KG1 (cell line): ENCODE measurements around the gene INPP4B.
A peak's percentile ranks its signal among the peaks of the same experiment; 100 is the strongest.

Experiments
- DNase-seq: peaks from one replicate; lab custom pipeline; 2025; lab: John Stamatoyannopoulos, UW

The INPP4B gene

GRCh38 chr4:142292231-142292630, 553.9 kb downstream of the INPP4B start:
- no peak for DNase-seq

DNA sequence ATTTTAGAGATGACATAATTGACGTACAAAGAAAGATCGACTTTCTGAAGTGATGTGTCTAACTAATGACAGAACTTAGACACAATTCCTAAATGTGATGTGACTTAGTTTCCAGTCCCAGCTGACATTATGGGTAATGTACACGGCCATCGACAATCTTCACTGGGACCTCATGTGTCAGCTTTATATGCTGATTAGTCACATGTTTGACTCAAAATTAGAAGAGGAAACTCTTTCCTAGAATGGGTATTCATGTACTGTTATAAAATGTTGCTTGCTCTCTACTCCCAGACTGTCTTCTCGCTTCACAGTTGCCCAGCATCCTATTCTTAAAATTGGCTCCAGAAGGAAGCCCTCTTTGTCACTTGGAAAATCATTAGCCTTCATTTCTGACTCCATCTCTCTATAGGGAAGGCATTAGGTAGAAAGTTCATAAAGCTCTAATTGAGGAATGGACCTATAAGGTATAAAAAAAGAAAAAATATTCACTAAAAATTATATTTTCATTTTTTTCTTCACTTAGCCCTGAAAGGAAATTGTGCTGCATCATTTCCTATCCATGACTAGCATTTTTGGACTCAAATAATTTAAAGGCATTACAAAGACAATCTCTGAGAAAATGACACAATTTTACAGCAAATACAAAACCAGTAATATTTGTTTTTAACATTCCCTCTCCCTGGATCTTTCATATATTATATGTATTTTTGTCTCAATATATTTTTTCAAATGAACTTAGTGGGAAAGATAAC, 554.6 kb downstream of the INPP4B start:
- DNase-seq, result no peak

- no peak for DNase-seq
Measured at GRCh38 chr4:142287371-142287770, 558.7 kb downstream of the INPP4B start.

DNA sequence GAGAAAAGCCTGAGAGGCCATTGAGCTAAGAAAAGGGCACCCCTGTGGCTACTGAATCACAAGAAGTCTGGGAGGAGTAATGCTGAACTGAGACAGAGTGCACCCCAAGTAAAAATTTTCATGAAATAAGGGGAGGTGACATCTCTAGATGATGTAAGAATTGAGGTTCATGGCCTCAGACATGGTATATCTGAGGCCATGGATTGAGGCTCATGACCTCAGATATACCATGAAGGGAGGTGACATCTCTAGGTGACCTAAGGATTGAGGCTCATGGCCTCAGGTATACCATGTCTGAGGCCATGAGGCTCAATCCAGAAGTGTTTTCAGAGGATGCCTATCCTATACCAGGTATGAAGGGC, 560.9 kb downstream of the INPP4B start:
- no peak for DNase-seq

- DNase-seq, result no peak
Measured at GRCh38 chr4:142284402-142285221, 561.5 kb downstream of the INPP4B start.

DNA sequence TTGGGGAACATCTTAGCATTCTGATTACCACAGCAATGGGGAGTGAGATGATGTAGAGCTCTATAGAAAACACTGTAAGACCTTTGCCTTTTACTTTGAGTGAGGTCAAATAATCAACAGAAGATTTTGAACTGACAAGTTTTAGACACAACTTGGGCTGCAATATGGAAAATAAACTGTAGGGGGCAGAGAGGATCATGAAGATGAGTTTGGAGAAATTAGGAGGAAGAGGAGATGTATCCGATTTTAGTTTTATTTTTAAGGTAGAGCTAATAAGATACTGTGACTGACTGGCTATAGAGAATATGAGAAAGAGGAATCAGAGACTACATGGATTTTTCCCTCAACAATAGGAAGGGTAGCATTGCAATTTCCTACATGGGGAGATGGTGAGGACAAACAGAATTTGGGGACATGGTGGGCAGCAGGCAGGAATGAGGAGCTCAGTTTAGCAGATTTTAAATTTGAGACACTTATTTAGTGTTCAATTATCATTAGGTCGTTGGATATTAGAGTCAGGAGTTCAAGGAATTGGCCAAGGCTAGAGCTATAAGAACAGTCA, 563.1 kb downstream of the INPP4B start:
- peak; percentile 12 for DNase-seq

DNA sequence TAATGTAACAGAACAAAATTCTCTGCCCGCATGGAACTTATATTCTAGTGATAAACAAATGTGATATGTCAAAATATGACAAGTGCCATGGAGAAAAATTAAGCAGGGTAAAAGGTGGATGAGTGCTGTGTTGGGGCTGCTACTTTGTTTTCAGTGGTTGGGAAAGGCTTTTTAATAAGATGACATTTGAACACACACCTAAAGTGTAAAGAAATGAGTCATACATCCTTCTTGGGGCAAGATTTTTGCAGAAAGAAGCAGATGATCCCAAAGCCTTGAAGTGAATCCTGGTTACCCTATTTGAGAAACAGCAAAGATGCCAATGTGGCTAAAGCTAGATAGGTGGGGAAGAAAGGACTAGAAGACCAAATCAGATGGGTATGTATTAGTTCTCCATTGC, 564.1 kb downstream of the INPP4B start:
- no peak for DNase-seq

GRCh38 chr4:142278663-142279062, 567.4 kb downstream of the INPP4B start:
- no peak for DNase-seq

DNA sequence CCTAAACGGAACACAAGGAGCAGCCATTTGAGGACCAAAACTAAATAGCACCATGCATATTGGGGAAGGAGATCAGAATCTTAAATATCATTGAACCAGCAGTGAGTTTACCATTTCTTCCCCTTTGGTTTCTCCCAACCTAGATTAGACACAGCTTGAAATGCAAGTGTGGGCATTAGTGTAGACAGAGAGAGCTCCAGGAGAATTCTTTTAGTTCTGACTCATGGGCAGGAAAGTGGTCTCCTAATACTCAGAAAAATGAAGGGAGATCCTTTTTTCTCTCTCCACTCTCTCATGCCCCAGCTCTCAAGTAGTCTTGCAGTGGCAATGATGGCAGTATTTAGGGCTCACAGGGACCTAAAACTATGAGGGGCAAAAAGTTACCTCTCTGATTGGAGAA, 567.9 kb downstream of the INPP4B start:
- DNase-seq, result no peak

GRCh38 chr4:142274137-142274536, 572.0 kb downstream of the INPP4B start:
- DNase-seq, result no peak

GRCh38 chr4:142272452-142272851, 573.6 kb downstream of the INPP4B start:
- DNase-seq, result no peak

- DNase-seq, result no peak
Measured at GRCh38 chr4:142271832-142272231, 574.3 kb downstream of the INPP4B start.

DNA sequence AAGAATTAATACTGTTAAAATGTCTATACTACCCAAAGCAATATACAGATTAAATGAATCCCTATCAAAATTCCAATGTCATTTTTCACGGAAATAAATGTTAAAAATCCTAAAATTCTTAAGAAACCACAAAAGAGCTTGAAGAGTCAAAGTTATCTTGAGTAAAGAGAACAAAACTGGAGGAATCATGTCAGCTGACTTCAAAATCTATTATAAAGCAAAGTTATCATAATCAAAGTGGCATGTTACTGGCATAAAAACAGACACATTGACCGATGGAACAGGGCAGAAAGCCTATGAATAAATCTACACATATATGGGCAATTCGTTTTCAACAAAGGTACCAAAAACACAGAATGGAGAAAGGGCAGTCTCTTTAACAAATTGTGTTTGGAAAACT, 579.0 kb downstream of the INPP4B start:
- DNase-seq, result no peak

GRCh38 chr4:142265946-142266345, 580.2 kb downstream of the INPP4B start:
- no peak for DNase-seq

GRCh38 chr4:142265536-142265935, 580.6 kb downstream of the INPP4B start:
- DNase-seq, result no peak

DNA sequence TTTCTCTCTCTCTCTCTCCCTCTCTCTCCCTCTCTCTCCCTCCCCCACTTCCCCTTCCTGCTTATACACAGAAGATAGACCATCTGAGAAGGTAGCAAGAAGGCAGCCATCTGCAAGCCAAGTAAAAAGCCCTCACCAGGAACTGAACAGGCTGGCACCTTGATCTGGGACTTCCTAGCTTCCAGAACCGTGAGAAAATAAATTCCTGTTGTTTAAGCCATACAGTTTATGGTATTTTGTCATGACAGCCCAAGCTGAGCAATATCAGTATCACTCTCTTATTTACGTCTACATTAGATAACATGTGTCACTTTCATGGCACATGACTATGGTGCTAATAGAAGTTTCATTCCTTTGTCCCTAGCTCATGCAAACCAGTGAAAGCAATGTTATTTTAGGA, 581.1 kb downstream of the INPP4B start:
- DNase-seq, result no peak

- no peak for DNase-seq
Measured at GRCh38 chr4:142262956-142263355, 583.1 kb downstream of the INPP4B start.

- DNase-seq, result no peak
Measured at GRCh38 chr4:142248946-142249345, 597.2 kb downstream of the INPP4B start.

- DNase-seq, result no peak
Measured at GRCh38 chr4:142243255-142243654, 602.8 kb downstream of the INPP4B start.

DNA sequence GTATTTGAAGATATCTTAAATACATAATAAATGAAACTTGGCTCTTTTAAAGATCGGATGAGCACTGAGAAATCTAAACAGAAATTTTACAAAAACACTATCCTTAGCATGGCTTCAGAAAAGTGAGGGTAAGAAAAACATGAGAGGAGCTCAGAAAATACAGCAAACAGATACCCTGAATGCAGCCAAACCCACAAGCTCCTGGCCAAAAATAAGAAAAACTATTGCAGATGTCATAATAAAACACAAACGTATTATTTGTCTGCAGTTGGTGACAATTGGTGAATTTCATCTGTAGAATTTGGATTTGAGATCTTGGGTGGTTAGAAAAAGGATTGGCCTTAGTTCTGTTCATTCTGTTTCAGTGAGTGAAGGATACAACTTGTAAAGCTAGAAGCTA, 603.9 kb downstream of the INPP4B start:
- no peak for DNase-seq

- DNase-seq, result no peak
Measured at GRCh38 chr4:142238589-142238988, 607.5 kb downstream of the INPP4B start.

GRCh38 chr4:142236268-142236667, 609.8 kb downstream of the INPP4B start:
- DNase-seq, result no peak

DNA sequence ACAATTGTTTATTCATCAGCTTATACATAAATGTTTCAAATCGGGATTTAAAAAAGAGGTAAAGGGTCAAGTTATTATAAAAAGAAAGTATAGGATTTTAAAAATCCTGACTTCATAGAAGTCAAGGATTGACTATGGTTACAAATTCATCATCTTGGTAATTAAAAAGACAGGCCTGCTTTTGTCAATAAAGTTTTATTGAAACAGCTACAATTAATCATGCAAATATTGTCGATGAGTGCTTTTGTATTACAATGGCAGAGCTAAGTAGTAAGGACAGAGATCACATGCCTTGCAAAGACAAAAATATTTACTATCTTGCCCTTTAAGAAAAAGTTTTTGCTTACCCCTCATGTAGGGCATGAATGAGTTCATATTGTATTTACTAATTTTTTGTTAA, 614.3 kb downstream of the INPP4B start:
- DNase-seq, result no peak
